Effector memory CD4-positive, alpha-beta T cell (primary cell): Measurements from ENCODE around the gene TAF1C.
"Not testable (repeated sequence)": the region's sequence is repeated elsewhere in the genome, so short reads cannot be mapped to it uniquely, and the experiment has no call there.

ENCODE experiments used
- DNase-seq, 3 donors: peaks; one replicate each; pipeline ENCODE4 v3.0.0-alpha.2; 2020
- H3K27ac ChIP-seq: 2 replicates; pipeline ENCODE4 v1.7.0; 2013; ENCODE audit warnings: mild to moderate bottlenecking, low read length, moderate library complexity; ENCODE audit not compliant: insufficient read depth, poor library complexity, severe bottlenecking
- H3K27me3 ChIP-seq: replicated peaks from 2 replicates; pipeline ENCODE4 v1.7.0; 2013; ENCODE audit warnings: mild to moderate bottlenecking, low read length; ENCODE audit not compliant: insufficient read depth, control insufficient read depth, poor library complexity, severe bottlenecking
- H3K36me3 ChIP-seq: 2 replicates; pipeline ENCODE4 v1.7.0; 2013; ENCODE audit warnings: mild to moderate bottlenecking, low read length, moderate library complexity; ENCODE audit not compliant: control insufficient read depth, insufficient read depth
- H3K4me1 ChIP-seq: 2 replicates; pipeline ENCODE4 v1.7.0; 2013; ENCODE audit warnings: low read length, mild to moderate bottlenecking; ENCODE audit not compliant: control insufficient read depth, insufficient read depth, poor library complexity, severe bottlenecking
- H3K4me3 ChIP-seq: 2 replicates; pipeline ENCODE4 v1.7.0; 2013; ENCODE audit warnings: low read length, low read depth, mild to moderate bottlenecking; ENCODE audit not compliant: insufficient read depth, poor library complexity, severe bottlenecking
- H3K9me3 ChIP-seq: 2 replicates; pipeline ENCODE4 v1.7.0; 2013; ENCODE audit warnings: mild to moderate bottlenecking, low read length, moderate library complexity; ENCODE audit not compliant: control insufficient read depth

The TAF1C gene

DNA sequence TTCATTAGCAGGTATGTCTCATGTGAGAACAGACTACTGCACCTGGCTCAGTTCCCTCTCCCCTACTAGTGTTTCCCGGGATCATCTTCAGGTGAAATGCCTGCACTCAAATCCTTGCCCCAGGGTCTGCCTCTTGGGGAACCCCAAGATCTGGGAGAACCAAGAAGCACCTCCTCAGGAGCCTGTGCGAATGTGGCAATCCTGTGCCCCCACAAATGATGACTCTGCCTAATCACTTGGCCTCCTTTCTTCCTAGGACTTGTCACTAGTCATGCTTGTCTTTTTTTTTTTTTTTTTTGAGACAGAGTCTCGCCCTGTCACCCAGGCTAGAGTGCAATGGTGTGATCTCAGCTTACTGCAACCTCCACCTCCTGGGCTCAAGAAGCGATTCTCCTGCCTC lies 25.8 kb upstream of the TAF1C start:
- H3K9me3 ChIP-seq, result no peaks in the 10 kb centered on the region
- no peak for DNase-seq
- H3K36me3 ChIP-seq, result no peaks in the 10 kb centered on the region
- no peaks in the 10 kb centered on the region for H3K27me3 ChIP-seq
- H3K4me3 ChIP-seq, result no peak overlapping the region
- H3K27ac ChIP-seq, result no peak overlapping the region
- no peaks in the 10 kb centered on the region for H3K4me1 ChIP-seq

DNA sequence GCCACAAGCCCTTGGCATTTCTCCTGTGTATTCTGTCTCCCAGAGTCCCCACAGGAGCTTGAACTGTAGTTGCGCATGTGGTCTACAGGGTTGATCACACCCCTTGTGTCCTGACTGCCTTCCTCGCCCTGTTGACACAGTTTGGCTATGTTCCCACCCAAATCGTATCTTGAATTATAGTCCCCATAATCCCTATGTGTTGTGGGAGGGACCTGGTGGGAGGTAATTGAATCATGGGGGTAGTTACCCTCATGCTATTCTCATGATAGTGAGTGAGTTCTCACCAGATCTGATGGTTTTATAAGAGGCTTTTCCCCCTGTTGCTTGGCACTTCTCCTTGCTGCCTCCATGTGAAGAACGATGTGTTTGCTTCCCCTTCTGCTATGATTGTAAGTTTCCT lies 25.3 kb upstream of the TAF1C start:
- H3K4me3 ChIP-seq, result no peak overlapping the region
- no peaks in the 10 kb centered on the region for H3K27me3 ChIP-seq
- H3K9me3 ChIP-seq, result no peaks in the 10 kb centered on the region
- H3K36me3 ChIP-seq, result no peaks in the 10 kb centered on the region
- H3K27ac ChIP-seq, result no peak overlapping the region
- no peak for DNase-seq
- no peaks in the 10 kb centered on the region for H3K4me1 ChIP-seq

DNA sequence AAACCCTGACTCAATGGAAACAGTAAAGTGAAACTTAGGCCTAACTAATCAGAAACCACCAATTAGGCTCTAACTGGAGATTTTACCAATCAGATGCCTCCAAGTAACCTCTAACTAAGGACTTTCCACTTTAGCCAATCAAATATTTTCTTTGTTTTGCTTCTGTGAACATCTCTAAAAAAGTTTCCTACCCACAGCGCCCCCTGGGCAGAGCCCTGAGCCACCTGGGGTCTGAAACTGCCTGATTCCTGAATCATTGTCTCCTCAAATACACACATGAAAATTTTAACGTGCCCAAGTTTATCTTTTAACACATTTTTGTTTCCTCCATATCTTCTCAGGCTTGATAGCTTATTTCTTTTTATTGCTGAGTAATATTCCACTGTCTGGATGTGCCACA lies 23.1 kb upstream of the TAF1C start:
- H3K36me3 ChIP-seq, result no peaks in the 10 kb centered on the region
- no peak overlapping the region for H3K27ac ChIP-seq
- H3K4me3 ChIP-seq, result no peak overlapping the region
- no peaks in the 10 kb centered on the region for H3K27me3 ChIP-seq
- H3K4me1 ChIP-seq, result no peaks in the 10 kb centered on the region
- H3K9me3 ChIP-seq, result no peaks in the 10 kb centered on the region
- DNase-seq, result no peak

DNA sequence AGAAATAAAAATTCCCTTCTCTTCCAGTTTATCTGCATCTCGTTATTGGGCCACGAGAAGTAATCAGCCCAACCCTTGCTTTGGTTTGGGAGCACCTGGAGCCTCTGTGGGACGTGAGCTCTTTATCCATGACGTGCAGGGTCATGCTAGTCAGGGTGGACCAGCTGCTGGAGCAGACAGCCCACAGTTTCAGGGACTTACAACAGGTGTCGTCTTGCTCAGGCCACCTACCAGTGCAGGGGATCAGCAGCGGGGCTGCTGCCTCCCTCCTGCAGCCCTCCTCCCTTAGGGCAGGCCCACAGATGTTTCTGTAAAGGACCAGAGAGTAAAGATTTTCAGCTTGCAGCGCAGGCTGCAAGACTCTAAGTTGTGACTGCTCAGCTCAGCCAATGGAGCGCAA lies 21.0 kb upstream of the TAF1C start:
- Histone ChIP-seq H3K27me3 (no peaks in the 10 kb centered on the region), H3K4me1 (no peaks in the 10 kb centered on the region), H3K36me3 (no peaks in the 10 kb centered on the region), H3K9me3 (no peaks in the 10 kb centered on the region), H3K27ac (no peak overlapping the region), H3K4me3 (no peak overlapping the region)
- DNase-seq, result no peak

DNA sequence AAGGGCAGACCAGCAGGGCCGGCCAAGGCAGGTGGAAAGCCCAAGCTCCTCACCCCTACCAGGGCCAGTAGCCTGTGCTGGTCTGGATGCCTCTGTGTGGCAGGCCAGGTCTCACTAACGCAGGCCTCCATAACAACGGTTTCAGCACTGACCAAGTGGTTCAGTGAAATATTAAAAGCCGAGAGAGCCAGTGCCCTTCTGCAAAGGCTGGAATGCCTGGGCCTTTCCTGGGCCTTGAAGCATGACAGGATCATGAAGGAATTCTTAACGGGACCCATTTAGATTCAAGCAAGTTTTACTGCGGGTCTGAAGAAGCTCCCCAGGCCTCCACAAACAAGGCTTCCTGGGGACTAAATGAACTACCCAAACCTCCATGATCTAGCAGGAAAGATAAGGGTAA lies 20.4 kb upstream of the TAF1C start:
- H3K4me1 ChIP-seq, result no peaks in the 10 kb centered on the region
- no peaks in the 10 kb centered on the region for H3K9me3 ChIP-seq
- H3K36me3 ChIP-seq, result no peaks in the 10 kb centered on the region
- DNase-seq, result no peak
- no peaks in the 10 kb centered on the region for H3K27me3 ChIP-seq
- H3K4me3 ChIP-seq, result no peak overlapping the region
- no peak overlapping the region for H3K27ac ChIP-seq

DNA sequence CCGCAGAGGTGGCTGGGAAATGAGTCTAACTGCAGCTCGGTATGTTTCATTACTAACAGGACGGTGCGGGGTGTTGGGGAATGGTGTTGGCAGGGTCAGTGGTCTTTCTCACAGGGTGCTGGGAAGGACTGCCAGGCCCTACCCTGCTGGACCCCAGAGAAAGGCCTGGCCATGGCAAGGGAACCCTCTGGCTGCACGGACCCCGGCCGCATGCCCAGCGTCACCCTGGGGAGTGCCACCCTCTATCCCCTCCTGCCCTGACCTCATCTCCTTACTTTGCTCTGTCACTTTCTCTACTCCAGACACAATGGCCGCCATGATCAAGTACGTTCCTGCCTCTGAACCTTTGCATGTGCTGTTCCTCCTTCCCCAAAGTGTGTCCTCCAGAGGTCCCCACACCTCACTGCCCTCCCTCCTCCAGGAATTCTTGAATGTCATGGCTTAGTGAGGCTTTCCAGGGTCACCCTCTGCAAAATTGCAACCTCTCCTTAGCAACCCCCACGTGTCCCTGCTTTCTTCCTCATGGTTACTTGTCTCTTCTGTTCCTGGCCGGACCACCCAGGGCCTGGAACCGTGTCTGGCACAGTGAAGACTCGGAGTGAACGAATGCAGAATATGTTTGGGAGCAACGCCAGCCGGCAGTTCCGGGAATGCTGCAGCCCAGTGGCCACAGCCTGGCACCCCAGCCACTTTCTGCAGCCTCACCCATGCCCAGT lies 19.3 kb upstream of the TAF1C start:
- H3K36me3 ChIP-seq, result no peaks in the 10 kb centered on the region
- H3K9me3 ChIP-seq, result no peaks in the 10 kb centered on the region
- no peak overlapping the region for H3K27ac ChIP-seq
- H3K4me3 ChIP-seq, result no peak overlapping the region
- no peaks in the 10 kb centered on the region for H3K4me1 ChIP-seq
- no peak for DNase-seq
- H3K27me3 ChIP-seq, result no peaks in the 10 kb centered on the region

DNA sequence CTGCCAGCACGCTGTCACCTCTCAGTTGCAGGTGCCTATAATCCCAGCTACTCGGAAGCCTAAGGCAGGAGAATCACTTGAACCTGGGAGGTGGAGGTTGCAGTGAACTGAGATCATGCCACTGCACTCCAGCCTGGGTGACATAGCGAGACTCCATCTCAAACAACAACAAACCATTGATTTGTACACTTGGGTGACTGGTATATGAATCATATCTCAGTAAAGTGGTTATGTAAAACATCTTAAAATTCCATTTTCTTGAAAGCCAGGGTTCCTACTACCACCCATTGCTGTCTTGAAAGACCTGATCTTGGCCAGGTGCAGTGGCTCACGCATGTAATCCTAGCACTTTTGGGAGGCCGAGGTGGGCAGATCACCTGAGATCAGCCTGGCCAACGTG lies 18.3 kb upstream of the TAF1C start:
- not testable (repeated sequence) for H3K9me3 ChIP-seq, H3K4me1 ChIP-seq, H3K4me3 ChIP-seq, H3K27me3 ChIP-seq, H3K36me3 ChIP-seq, DNase-seq, H3K27ac ChIP-seq

DNA sequence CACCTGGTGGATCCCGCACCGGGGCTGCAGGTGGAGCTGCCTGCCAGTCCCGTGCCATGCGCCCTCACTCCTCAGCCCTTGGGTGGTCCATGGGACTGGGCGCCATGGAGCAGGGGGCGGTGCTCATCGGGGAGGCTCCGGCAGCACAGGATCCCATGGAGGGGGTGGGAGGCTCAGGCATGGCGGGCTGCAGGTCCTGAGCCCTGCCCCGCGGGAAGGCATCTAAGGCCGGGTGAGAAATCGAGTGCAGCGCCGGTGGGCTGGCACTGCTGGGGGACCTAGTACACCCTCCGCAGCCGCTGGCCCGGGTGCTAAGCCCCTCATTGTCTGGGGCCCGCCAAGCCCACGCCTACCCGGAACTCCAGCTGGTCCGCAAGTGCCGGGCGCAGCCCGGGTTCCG lies 17.7 kb upstream of the TAF1C start:
- not testable (repeated sequence) for H3K36me3 ChIP-seq, H3K4me1 ChIP-seq, H3K27me3 ChIP-seq, DNase-seq, H3K9me3 ChIP-seq, H3K4me3 ChIP-seq, H3K27ac ChIP-seq

DNA sequence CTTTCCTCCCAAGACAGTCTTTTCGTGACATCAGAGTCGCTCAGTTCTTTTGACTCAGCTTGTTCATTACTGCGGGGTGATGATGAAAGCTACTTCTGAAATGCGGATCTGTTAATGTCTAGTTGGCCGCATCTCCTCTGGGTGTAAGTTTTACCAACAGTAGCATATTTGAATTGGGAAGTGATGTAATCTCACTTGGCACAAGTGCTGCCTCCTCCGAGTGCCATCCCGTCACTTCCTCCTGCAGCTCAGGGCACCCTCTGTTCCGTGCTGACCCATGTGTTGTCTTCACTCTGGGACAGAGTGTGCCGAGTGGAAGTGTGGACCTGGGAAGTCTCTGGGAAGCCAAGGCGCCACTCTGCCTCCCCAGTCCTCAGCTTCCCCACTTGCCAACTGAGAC lies 13.0 kb upstream of the TAF1C start:
- H3K4me1 ChIP-seq, result no peaks in the 10 kb centered on the region
- H3K4me3 ChIP-seq, result no peak overlapping the region
- DNase-seq, result no peak
- H3K9me3 ChIP-seq, result no peaks in the 10 kb centered on the region
- no peaks in the 10 kb centered on the region for H3K27me3 ChIP-seq
- no peaks in the 10 kb centered on the region for H3K36me3 ChIP-seq
- no peak overlapping the region for H3K27ac ChIP-seq

DNA sequence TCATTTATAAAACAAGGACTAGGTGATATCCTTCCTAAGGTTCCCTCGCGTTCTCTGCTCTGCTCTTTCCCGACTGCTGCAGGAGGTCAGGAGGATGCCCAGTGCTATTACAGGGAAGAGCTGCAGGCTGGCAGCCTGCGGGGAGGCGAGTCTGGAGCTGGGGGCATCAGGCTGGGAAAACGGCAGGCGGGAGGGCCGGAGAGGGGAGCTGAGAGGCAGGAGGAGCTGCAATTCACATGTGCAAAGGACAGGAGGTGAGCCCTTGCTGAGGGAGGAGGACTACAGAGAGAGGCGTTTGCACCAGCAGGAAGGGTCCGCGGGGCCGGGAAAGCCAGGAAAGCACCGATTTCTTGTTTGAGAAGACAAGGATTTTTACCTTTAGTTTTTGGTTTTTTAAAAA lies 12.2 kb upstream of the TAF1C start:
- Histone ChIP-seq H3K4me1 (peaks cover 3% of the 10 kb centered on the region), H3K27ac (no peak overlapping the region), H3K4me3 (no peak overlapping the region), H3K9me3 (no peaks in the 10 kb centered on the region), H3K27me3 (no peaks in the 10 kb centered on the region), H3K36me3 (no peaks in the 10 kb centered on the region)
- DNase-seq, result no peak
